HCT116 (cell line): ENCODE results near the gene DOCK4. TPM values are rescaled to one million over a fixed set of nuclear protein-coding genes. Genes with fewer than 3 reads are reported as not detected.

Experiments
- ATAC-seq: fragments of 200-7000 bp; cut with Tn5 transposase; 2 replicates; pipeline ENCODE4 v1.9.1; 2020; ENCODE audit warnings: mild to moderate bottlenecking, moderate library complexity
- BruUV-seq: library from RNA; stranded (reverse); fragments of 400-500 nt; replicated peaks from 2 replicates; lab custom pipeline; 2021; lab: Mats Ljungman, UMichigan
- CTCF ChIA-PET: fragments of 300-600 bp; sonication (Branson Sonifier 250); formaldehyde crosslinking; loops from one replicate; lab custom pipeline; 2021; ENCODE audit warnings: antibody characterized with exemption; lab: Charles Lee
- POLR2A ChIA-PET: fragments of 300-600, 350-600 bp; sonication (Branson Sonifier 250); formaldehyde crosslinking; loops from one replicate; lab custom pipeline; 2021; ENCODE audit warnings: antibody characterized with exemption; lab: Charles Lee
- RAD21 ChIA-PET, 2 experiments: fragments of 300-600 bp; sonication (Branson Sonifier 250); formaldehyde crosslinking; loops; one replicate each; lab custom pipeline; 2023; ENCODE audit warnings: low total read pairs in 2 of 2; ENCODE audit not compliant: uncharacterized antibody in 2 of 2, unreplicated experiment in 2 of 2, low non-redundant PET in 1 of 2; lab: Charles Lee
- DNase-seq: peaks from one replicate; pipeline ENCODE4 v3.0.0-alpha.2; 2010; ENCODE audit warnings: low read depth, low spot score
- H2AFZ ChIP-seq: fragments of 200-600 bp; shearing (Covaris generic), sonication (generic); 2 replicates; pipeline ENCODE4 v1.6.1; 2017; ENCODE audit warnings: low read depth, mixed run types, mixed read lengths, antibody characterized with exemption, low read length; ENCODE audit not compliant: poor library complexity, severe bottlenecking
- H3K27ac ChIP-seq: 2 replicates; pipeline ENCODE4 v1.5.1; 2012; ENCODE audit warnings: low read depth, low read length
- H3K27me3 ChIP-seq: fragments of 200-600 bp; sonication (generic); 2 replicates; pipeline ENCODE4 v1.6.1; 2016; ENCODE audit warnings: mixed run types, low read length, mixed read lengths; ENCODE audit not compliant: insufficient read depth
- H3K36me3 ChIP-seq, 2 experiments: fragments of 200-500 bp in 1 of 2; fragments of 200-600 bp in 1 of 2; sonication (Bioruptor generic) in 1 of 2; sonication (generic) in 1 of 2; 2 replicates each; pipeline versions ENCODE4 v1.5.1 to v1.6.1; 2014 to 2016; ENCODE audit warnings: low read length in 2 of 2, inconsistent platforms in 1 of 2, mixed read lengths in 1 of 2, mixed run types in 1 of 2; ENCODE audit not compliant: insufficient read depth in 2 of 2, control insufficient read depth in 1 of 2
- H3K4me1 ChIP-seq, 2 experiments: fragments of 200-600 bp in 1 of 2; sonication (generic) in 1 of 2; 2 replicates each; pipeline versions ENCODE4 v1.5.1 to v1.6.1; 2012 to 2017; ENCODE audit warnings: low read length in 2 of 2, inconsistent platforms in 1 of 2, mild to moderate bottlenecking in 1 of 2, mixed read lengths in 1 of 2, mixed run types in 1 of 2, moderate library complexity in 1 of 2; ENCODE audit not compliant: insufficient read depth in 2 of 2, control insufficient read depth in 1 of 2
- H3K4me2 ChIP-seq: fragments of 200-600 bp; sonication (generic); 2 replicates; pipeline ENCODE4 v1.6.1; 2017; ENCODE audit warnings: mixed run types, low read length, mixed read lengths
- H3K4me3 ChIP-seq, 2 experiments: fragments of 200-600 bp in 1 of 2; sonication (generic) in 1 of 2; replicated peaks in 1 of 2; 2 replicates each; pipeline ENCODE4 v1.5.1; 2011 to 2016; ENCODE audit warnings: low read length in 2 of 2, control low read depth in 1 of 2, low read depth in 1 of 2, mild to moderate bottlenecking in 1 of 2, mixed read lengths in 1 of 2, mixed run types in 1 of 2
- H3K79me2 ChIP-seq: fragments of 200-600 bp; sonication (generic); 2 replicates; pipeline ENCODE4 v1.6.1; 2017; ENCODE audit warnings: mild to moderate bottlenecking, mixed run types, low read length, moderate library complexity, mixed read lengths; ENCODE audit not compliant: insufficient read depth
- H3K9ac ChIP-seq: fragments of 200-600 bp; sonication (generic); 2 replicates; pipeline ENCODE4 v1.6.1; 2016; ENCODE audit warnings: low read length, mixed read lengths
- H3K9me2 ChIP-seq: fragments of 200-600 bp; sonication (generic), shearing (Covaris generic); 2 replicates; pipeline ENCODE4 v1.6.1; 2017; ENCODE audit warnings: mixed run types, mild to moderate bottlenecking, moderate library complexity; ENCODE audit not compliant: insufficient read depth
- H3K9me3 ChIP-seq, 2 experiments: fragments of 200-500 bp in 1 of 2; fragments of 200-600 bp in 1 of 2; sonication (Bioruptor generic) in 1 of 2; sonication (generic) in 1 of 2; 2 replicates each; pipeline ENCODE4 v1.6.1; 2014 to 2017; ENCODE audit warnings: low read length in 2 of 2, mixed read lengths in 2 of 2, inconsistent platforms in 1 of 2, low read depth in 1 of 2, mild to moderate bottlenecking in 1 of 2, mixed run types in 1 of 2, moderate library complexity in 1 of 2; ENCODE audit not compliant: control insufficient read depth in 1 of 2, insufficient read depth in 1 of 2
- H4K20me1 ChIP-seq: fragments of 200-600 bp; sonication (generic), shearing (Covaris generic); 2 replicates; pipeline ENCODE4 v1.6.1; 2017; ENCODE audit warnings: mixed run types, mild to moderate bottlenecking, moderate library complexity; ENCODE audit not compliant: insufficient read depth
- CBX3 ChIP-seq: IDR thresholded peaks from 2 replicates; pipeline ENCODE4 v1.6.1; 2012; ENCODE audit warnings: low read depth
- CTCF ChIP-seq, 3 experiments: fragments of 200-600 bp in 1 of 3; sonication (generic) in 1 of 3; IDR thresholded peaks in 2 of 3; conservative IDR thresholded peaks in 1 of 3; 2 replicates each; pipeline ENCODE4 v1.5.1; 2012 to 2017; ENCODE audit warnings: low read depth in 2 of 3, low read length in 2 of 3, antibody characterized with exemption in 1 of 3, borderline replicate concordance in 1 of 3, control low read depth in 1 of 3, mild to moderate bottlenecking in 1 of 3, mixed read lengths in 1 of 3, mixed run types in 1 of 3, moderate library complexity in 1 of 3; ENCODE audit not compliant: insufficient read depth in 1 of 3
- ELF1 ChIP-seq: IDR thresholded peaks from 2 replicates; pipeline ENCODE4 v1.6.1; 2012; ENCODE audit warnings: low read depth, borderline replicate concordance
- EZH2 ChIP-seq: fragments of 200-600 bp; sonication (generic); IDR thresholded peaks from 2 replicates; pipeline ENCODE4 v1.6.1; 2017; ENCODE audit warnings: antibody characterized with exemption, mixed run types
- EZH2phosphoT487 ChIP-seq: fragments of 200-600 bp; IDR thresholded peaks from 2 replicates; pipeline ENCODE4 v1.6.1; 2018; ENCODE audit warnings: antibody characterized with exemption, borderline replicate concordance
- POLR2A ChIP-seq: IDR thresholded peaks from 2 replicates; pipeline ENCODE4 v1.7.0; 2011; ENCODE audit warnings: borderline replicate concordance; ENCODE audit not compliant: insufficient read depth, insufficient read length; ENCODE audit errors: extremely low read depth
- RAD21 ChIP-seq: IDR thresholded peaks from 2 replicates; pipeline ENCODE4 v1.6.1; 2012; ENCODE audit warnings: low read depth, mild to moderate bottlenecking
- SRF ChIP-seq: IDR thresholded peaks from 2 replicates; pipeline ENCODE4 v1.6.1; 2012; ENCODE audit warnings: low read depth
- TCF7L2 ChIP-seq: IDR thresholded peaks from 2 replicates; pipeline ENCODE4 v1.7.0; 2011; ENCODE audit warnings: borderline replicate concordance, inconsistent platforms; ENCODE audit not compliant: insufficient read depth, insufficient read length; ENCODE audit errors: extremely low read depth
- ZNF274 ChIP-seq: fragments of 200-500 bp; sonication (Bioruptor generic); IDR thresholded peaks from 2 replicates; pipeline ENCODE4 v1.6.1; 2014; ENCODE audit warnings: mild to moderate bottlenecking, low read depth, low read length, inconsistent platforms
- intact Hi-C: fragments of 100-400 bp; cut with micrococcal nuclease; formaldehyde crosslinking; loops from 2 replicates; pipeline ENCODE4 v1.10.0; 2022
- total RNA-seq: library from RNA; stranded (reverse); gene quantifications from one replicate; pipeline ENCODE4 v1.2.1, GENCODE V29; 2021; ENCODE audit not compliant: unreplicated experiment
- TF ChIP-seq, protein P1 (sequence below): IDR thresholded peaks from 2 replicates; pipeline ENCODE4 v1.6.1; 2012
- TF ChIP-seq, protein P2 (sequence below): IDR thresholded peaks from 2 replicates; pipeline ENCODE4 v1.6.1; 2012

Gene DOCK4
- total RNA-seq, 1 experiment from 2014 or later: 2.2 TPM

GRCh38 chr7:112121318-112121717, 84.9 kb downstream of the DOCK4 start:
- Histone ChIP-seq H3K27ac (no peak overlapping the region), H3K79me2 (no peaks in the 10 kb centered on the region), H3K9me3 (no peaks in the 10 kb centered on the region), H3K36me3 (no peaks in the 10 kb centered on the region), H3K4me3 (no peak overlapping the region), H3K9me2 (no peaks in the 10 kb centered on the region), H2AFZ (no peak overlapping the region), H3K27me3 (no peaks in the 10 kb centered on the region), H3K4me1 (no peaks in the 10 kb centered on the region), H3K9ac (no peak overlapping the region), H3K4me2 (no peak overlapping the region), H4K20me1 (no peaks in the 10 kb centered on the region)
- CTCF ChIA-PET: no interaction called here
- intact Hi-C loops: no loop called here
- POLR2A ChIA-PET: no interaction called here
- ATAC-seq (no peak), DNase-seq (no peak)
- TF ChIP-seq POLR2A (no peak), CBX3 (no peak), ZNF274 (no peak), EZH2 (no peak), EZH2phosphoT487 (no peak), CTCF (IDR thresholded peaks at IDR 0.05 in 2 of 3, conservative IDR thresholded peaks at IDR 0.05 in 1 of 3; ENCODE audit: borderline replicate concordance in 1 of 3, insufficient read depth in 1 of 3, low read depth in 2 of 3, low read length in 2 of 3) (no peak)
- TF ChIP-seq, protein P1, sequence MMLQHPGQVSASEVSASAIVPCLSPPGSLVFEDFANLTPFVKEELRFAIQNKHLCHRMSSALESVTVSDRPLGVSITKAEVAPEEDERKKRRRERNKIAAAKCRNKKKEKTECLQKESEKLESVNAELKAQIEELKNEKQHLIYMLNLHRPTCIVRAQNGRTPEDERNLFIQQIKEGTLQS: no peak
- RAD21 ChIA-PET: no interaction called here
- BruUV-seq: no TSS peak

DNA sequence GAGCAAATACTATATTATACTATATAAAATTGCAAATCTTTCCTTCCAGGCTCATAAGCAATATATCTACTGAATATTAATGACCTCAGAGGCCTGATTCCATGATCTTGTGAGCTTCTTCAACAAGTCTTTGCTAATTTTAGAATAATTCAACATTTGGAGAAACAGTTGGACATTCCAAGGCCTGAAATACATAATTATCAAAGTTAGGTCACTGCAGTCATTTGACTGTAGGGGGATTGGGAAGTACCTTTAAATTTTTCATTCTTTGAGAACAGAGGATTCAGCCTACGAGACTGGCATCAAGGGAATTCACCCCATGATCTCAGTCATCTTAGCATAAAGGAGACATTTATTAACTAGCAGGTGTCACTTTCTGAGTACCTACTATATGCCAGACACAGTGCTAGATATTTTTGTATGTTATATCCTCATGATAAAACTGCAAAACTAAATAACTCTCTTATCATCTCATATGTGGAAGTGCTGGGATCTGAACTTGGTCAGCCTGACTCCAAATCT, 85.4 kb downstream of the DOCK4 start:
- H3K9me3 ChIP-seq: no peaks in the 10 kb centered on the region
- ChIA-PET POLR2A (no interaction called here), RAD21 (no interaction called here)
- TF ChIP-seq, protein P2, sequence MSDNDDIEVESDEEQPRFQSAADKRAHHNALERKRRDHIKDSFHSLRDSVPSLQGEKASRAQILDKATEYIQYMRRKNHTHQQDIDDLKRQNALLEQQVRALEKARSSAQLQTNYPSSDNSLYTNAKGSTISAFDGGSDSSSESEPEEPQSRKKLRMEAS: no peak
- TF ChIP-seq RAD21: no peak
- no peak for TF ChIP-seq TCF7L2
- no peak for TF ChIP-seq CTCF (IDR thresholded peaks at IDR 0.05 in 2 of 3, conservative IDR thresholded peaks at IDR 0.05 in 1 of 3; ENCODE audit: borderline replicate concordance in 1 of 3, insufficient read depth in 1 of 3, low read depth in 2 of 3, low read length in 2 of 3)
- TF ChIP-seq EZH2: no peak
- no peak for TF ChIP-seq ELF1
- TF ChIP-seq ZNF274: no peak
- TF ChIP-seq SRF: no peak

More for the DNA sequence above, 85.4 kb downstream of the DOCK4 start:
- H3K27ac ChIP-seq: no peak overlapping the region
- no peak overlapping the region for H3K4me2 ChIP-seq
- H2AFZ ChIP-seq: no peak overlapping the region
- H3K4me1 ChIP-seq: no peaks in the 10 kb centered on the region
- ATAC-seq (no peak), DNase-seq (no peak)
- H3K36me3 ChIP-seq: no peaks in the 10 kb centered on the region
- no peaks in the 10 kb centered on the region for H3K9me2 ChIP-seq
- CTCF ChIA-PET: no interaction called here
- H3K4me3 ChIP-seq: no peak overlapping the region
- no peaks in the 10 kb centered on the region for H4K20me1 ChIP-seq
- no peak overlapping the region for H3K9ac ChIP-seq
- no TSS peak for BruUV-seq
- H3K27me3 ChIP-seq: no peaks in the 10 kb centered on the region
- intact Hi-C loops: no loop called here
- no peaks in the 10 kb centered on the region for H3K79me2 ChIP-seq
